ENCODE data around the gene FOXP1.

Gene FOXP1

GRCh38 chr3:71176366-71176765 is 407.2 kb downstream of the FOXP1 start:
- no peak for DNase-seq (ENCODE audit: low spot score)

- DNase-seq (ENCODE audit: low spot score) = no peak
Measured at GRCh38 chr3:71175691-71176365, 407.7 kb downstream of the FOXP1 start.

DNA sequence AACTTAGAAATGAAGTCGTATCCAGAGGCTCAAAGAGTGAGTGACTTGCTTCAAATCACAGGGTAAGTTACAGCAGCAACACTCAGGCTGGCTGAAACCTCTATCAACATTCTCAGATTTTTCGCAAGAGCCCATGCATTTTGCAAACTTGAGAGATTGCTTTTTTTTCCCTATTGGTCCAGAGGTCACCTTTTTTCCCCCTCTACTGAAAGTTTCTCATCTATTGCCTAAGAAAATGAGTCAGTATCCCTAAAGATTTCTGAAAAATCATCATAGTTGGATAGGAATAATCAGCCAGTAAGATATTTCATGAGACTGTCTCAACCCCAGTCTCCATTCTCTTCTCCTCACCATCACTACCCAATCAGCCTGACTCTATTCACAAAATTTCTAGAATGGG is 410.6 kb downstream of the FOXP1 start:
- no peak for DNase-seq (ENCODE audit: low spot score)

DNA sequence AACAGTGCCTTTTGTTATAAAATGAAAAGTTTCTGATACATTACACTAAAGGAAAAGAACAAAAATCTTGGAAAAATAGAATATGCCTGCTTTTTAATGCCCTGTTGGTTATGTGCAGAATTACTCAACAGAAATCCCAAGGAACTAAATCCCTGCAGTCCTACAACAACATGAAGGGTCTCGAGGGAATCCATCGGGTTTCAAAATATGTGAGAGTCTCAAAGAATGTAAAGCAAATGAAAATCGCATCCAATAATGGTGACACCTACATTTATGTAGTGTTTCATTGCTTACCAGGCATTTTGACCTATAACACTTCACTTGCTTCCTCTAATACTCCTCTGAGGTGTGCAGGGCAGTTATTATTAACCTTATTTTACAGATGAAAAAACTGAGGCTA is 411.3 kb downstream of the FOXP1 start:
- DNase-seq (ENCODE audit: low spot score) = no peak

DNA sequence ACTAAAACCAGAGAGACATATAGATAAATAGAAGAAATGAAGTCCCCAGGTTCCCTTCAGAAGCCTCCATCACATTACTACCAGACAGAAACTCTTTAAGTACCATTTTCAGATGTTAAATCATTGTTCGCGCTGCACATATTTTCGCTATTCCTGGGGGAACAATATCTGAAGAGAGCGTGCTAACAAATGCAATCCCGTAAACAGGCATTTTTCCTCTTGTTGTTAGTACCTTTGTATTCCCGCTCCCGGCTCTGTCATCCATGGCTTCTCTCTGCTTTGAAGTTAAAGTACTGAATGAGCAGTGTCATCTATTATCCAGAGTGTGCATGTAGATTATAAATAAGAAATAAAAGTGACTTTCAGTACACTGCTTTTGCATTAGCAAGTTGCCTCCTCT is 412.3 kb downstream of the FOXP1 start:
- no peak for DNase-seq (ENCODE audit: low spot score)

DNA sequence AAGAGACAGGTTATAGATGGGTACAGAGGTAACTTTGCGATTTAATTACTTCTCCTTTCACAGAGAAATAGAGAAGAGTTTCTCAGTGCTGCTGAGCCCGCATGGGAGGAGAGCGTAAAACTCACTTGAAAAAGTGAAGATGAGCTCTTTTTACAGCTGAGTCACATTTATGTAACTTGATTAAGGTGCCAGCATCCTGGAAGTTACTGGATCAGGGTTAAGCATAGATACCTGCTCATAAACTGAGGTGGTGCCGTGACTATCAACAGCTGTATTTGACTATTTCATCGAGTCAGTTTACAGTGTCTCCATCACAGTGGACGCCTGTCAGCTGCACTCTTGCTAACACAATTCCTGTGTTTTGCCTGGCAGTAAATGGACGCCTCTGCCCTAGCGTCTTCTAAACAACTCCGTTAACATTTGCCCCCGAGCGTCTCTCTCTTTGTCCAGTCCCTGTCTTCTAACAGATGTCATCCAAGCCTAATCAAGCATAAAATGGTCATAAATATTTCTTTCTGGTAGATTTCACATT is 414.6 kb downstream of the FOXP1 start:
- DNase-seq (ENCODE audit: low spot score) = no peak

DNA sequence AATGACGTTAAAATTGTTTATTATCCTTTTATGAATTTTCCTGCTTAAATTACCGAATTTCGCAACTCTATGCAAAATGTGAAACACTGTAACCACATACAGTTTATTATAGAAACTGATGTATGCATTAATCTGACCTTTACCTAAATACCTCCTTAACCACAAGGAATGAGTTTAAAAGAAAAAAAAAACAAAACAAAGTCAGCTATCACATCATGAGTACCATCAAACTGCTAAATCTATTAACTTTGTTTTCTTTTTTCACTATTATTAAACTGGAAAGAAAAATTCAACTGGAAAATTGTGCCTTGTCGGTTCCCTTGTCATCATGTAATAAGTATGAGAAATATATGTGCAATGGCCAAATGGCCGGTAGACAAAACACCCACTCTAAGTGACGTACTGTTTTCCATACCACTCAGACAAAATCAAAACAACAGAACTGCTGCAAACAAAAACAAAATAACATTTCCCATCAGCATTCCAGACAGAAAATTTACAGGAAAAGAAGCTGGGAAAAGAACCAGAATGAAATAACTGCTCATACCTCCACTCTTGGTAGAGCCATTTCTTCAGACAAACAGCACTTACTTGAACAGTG is 415.3 kb downstream of the FOXP1 start:
- DNase-seq (ENCODE audit: low spot score) = no peak

- no peak for DNase-seq (ENCODE audit: low spot score)
Measured at GRCh38 chr3:71166339-71167240, 416.9 kb downstream of the FOXP1 start.

DNA sequence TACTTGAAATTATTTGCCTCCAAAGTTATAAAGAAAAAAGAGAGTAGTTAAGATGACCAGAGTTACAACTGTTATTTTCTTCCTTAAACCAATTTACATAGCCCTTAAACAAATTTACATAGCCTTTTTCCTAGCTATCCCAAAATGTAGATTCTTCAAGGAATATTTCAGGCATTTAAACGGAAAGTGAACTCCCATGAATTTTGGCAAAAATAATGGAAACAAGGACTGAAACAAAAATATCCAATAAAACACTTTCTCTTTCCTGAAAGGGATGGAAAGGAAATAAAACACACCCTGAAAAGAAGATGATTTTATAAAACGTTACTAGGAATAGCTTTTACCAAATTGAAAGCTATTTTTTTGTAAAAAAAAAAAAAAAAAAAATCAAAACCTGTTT is 418.6 kb downstream of the FOXP1 start:
- no peak for DNase-seq (ENCODE audit: low spot score)

GRCh38 chr3:71163198-71163918 is 420.2 kb downstream of the FOXP1 start:
- DNase-seq (ENCODE audit: low spot score) = no peak

DNA sequence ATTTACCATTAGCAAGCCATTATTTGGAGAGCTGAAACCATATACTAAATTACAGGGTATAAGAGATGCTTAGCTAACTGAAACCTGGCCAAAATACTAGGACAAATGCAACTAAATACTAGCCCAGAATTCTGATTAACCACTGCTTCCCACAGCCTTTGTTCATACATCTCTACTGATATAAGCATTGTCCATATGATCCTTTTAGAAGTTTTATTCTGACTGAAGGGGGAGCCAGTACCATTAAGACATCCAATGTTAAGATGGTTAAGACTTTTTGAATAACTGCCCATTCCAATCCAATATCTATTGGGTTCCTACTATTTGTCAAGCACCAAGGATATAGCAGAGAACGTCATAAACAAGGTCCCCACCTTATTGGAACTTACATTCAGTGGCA is 421.3 kb downstream of the FOXP1 start:
- DNase-seq (ENCODE audit: low spot score) = no peak

GRCh38 chr3:71160785-71161546 is 422.6 kb downstream of the FOXP1 start:
- no peak for DNase-seq (ENCODE audit: low spot score)

DNA sequence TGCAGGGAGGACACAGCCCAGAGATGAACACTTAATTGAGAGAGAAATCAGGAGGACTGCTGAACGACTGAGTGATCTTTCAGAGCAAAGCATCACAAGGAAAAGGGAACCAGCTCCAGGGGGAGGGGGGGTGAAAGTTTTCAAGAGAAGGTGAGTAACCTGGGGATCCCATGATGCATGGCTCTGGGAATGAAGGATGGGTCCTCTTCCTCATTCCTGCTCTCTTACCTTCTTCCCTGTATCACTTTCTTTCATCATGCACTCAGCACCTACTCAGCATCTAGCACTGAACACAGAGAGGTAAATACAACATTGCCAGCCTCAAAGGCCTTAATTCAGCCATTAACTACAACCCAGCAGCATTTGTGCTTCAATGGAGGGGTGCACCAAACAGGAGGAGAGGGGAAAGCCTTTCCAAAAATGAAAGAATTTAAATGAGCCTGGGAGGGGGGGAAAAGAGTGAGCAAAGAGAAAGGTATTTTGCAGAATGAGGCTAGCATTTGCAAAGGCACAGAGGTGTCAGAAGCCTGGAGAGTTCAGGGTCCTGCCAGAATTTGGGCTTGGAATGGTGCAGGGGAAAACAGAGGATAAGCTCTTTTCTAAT is 427.4 kb downstream of the FOXP1 start:
- DNase-seq (ENCODE audit: low spot score) = no peak

- no peak for DNase-seq (ENCODE audit: low spot score)
Measured at GRCh38 chr3:71154846-71155245, 428.7 kb downstream of the FOXP1 start.

DNA sequence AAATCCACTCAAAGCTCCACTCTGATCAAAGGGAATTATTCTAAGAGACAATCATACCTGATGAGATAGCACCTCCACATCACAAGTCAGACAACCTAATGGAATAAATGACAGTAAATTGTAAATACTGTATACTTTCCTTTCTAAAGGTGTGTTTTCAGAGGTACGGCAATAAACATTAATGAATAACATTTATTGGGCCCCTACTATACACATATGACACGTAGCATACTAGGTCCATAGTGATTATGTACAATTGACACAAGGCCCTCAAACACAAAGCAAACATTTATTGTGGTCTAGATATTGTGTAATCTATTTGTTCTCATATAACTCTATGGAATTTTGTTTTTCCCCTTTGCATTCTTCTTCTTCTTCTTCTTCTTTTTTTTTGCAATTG is 429.8 kb downstream of the FOXP1 start:
- DNase-seq (ENCODE audit: low spot score) = no peak

GRCh38 chr3:71152892-71153265 is 430.6 kb downstream of the FOXP1 start:
- DNase-seq (ENCODE audit: low spot score) = no peak

DNA sequence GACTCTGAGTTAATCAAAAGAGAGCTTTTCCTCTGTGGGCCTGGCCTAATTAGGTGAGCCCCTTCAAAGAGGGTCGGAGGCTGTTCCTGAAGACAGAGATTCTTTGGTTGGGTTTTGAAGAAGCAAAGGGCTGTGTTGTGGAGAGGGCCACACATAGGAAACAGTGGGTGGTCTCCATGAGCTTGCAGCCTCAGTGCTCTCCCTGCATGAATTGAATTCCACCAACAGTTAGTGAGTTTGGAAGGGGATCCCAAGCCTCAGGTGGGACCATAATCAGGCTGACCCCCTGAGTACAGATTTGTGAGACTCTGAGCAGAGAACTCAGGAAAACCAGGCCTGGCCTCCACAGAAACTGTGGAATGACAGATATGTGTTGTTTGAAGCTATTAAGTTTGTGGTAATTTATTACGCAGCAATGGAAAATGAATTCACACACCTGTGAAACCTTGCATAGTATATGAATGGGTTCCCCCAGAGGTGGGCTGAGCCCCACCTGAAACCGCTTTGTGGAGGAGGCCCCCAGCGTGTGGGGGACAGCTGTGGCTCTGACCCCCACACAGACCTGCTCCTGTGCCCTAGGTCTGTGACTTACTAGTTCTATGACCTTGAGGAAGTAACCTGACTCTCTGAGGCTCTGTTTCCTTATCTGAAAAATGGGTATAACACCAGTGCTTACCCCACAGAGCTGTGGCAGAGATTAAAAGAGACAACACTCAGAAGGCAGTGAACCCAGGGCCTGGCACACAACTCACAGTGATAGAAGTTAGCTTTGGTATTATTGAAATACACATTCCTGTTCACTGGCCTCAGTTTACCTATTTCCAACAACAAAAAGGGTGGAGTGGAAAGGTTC is 431.3 kb downstream of the FOXP1 start:
- no peak for DNase-seq (ENCODE audit: low spot score)

GRCh38 chr3:71149959-71150954 is 433.3 kb downstream of the FOXP1 start:
- no peak for DNase-seq (ENCODE audit: low spot score)

All from left forelimb (tissue), 1 donor.